ENCODE measurements around the gene OBI1. TPM values are rescaled to one million over a fixed set of nuclear protein-coding genes. Genes with fewer than 3 reads are reported as not detected.

OBI1 gene
- polyA plus RNA-seq, 3 donors, result 2.0 to 5.2 (median 3.5) TPM

DNA sequence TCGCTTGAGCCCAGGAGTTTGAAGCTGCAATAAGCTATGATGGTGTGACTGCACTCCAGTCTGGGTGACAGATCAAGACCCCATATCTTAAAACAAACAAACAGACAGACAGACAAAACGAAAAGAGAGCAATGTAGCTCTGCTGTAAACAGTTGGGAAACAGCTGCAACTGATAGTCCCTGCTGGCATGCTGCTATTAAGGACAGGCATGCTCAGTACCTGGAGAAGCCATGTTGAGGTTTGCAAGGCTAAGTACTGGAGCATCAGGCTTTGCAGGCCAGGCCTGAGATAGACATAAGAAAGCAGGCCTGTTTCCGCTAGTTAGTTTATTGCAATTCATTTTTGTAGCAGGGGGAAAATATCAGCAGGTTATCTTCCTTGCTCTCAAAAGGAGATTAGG lies 16.2 kb upstream of the OBI1 start:
- Mint-ChIP-seq H3K4me3 (no peak overlapping the region), H3K36me3 (no peaks in the 10 kb centered on the region), H3K4me1 (no peaks in the 10 kb centered on the region), H3K27me3 (ENCODE audit: low read depth in 3 of 3) (peaks cover 3 to 5% (median 4%) of the 10 kb centered on the region in 3 donors), H3K27ac (no peak overlapping the region), H3K9me3 (peaks cover 0 to 2% (median 0%) of the 10 kb centered on the region in 7 donors)
- 100% methylated on average over 1 of the region's 3 CpGs for WGBS (ENCODE audit: insufficient coverage)
- no peak for DNase-seq
- Histone ChIP-seq H3K9ac (ENCODE audit: insufficient read depth, low read length, poor library complexity, severe bottlenecking) (no peak overlapping the region), H3K27ac (ENCODE audit: low read depth in 1 of 2, low read length in 2 of 2) (no peak overlapping the region), H4K20me1 (ENCODE audit: insufficient read depth, low read length) (no peaks in the 10 kb centered on the region), H3K9me3 (replicated peaks in 1 of 2; ENCODE audit: control insufficient read depth in 1 of 2, insufficient read depth in 1 of 2, low read length in 2 of 2) (no peaks in the 10 kb centered on the region), H3K79me2 (ENCODE audit: insufficient read depth, low read length) (no peaks in the 10 kb centered on the region), H3K4me2 (replicated peaks; ENCODE audit: extremely low read depth, low read length, poor library complexity, severe bottlenecking) (no peak overlapping the region), H3K27me3 (ENCODE audit: control insufficient read depth in 2 of 2, insufficient read depth in 2 of 2, low read length in 2 of 2) (peaks cover 0 to 2% of the 10 kb centered on the region in 2 donors), H3K36me3 (replicated peaks in 1 of 2; ENCODE audit: control insufficient read depth in 1 of 2, insufficient read depth in 2 of 2, low read length in 2 of 2) (no peaks in the 10 kb centered on the region), H3K4me3 (replicated peaks in 1 of 3; ENCODE audit: low read depth in 2 of 3, low read length in 3 of 3) (no peak overlapping the region), H2AFZ (ENCODE audit: insufficient read depth, low read depth, low read length, poor library complexity, severe bottlenecking) (no peak overlapping the region), H3K4me1 (ENCODE audit: control insufficient read depth in 1 of 2, insufficient read depth in 2 of 2, low read length in 2 of 2) (no peaks in the 10 kb centered on the region)
- intact Hi-C loops (cut with micrococcal nuclease), result no loop called here
- TF ChIP-seq, protein P1, sequence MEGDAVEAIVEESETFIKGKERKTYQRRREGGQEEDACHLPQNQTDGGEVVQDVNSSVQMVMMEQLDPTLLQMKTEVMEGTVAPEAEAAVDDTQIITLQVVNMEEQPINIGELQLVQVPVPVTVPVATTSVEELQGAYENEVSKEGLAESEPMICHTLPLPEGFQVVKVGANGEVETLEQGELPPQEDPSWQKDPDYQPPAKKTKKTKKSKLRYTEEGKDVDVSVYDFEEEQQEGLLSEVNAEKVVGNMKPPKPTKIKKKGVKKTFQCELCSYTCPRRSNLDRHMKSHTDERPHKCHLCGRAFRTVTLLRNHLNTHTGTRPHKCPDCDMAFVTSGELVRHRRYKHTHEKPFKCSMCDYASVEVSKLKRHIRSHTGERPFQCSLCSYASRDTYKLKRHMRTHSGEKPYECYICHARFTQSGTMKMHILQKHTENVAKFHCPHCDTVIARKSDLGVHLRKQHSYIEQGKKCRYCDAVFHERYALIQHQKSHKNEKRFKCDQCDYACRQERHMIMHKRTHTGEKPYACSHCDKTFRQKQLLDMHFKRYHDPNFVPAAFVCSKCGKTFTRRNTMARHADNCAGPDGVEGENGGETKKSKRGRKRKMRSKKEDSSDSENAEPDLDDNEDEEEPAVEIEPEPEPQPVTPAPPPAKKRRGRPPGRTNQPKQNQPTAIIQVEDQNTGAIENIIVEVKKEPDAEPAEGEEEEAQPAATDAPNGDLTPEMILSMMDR (IDR thresholded peaks at IDR 0.05), result no peak

DNA sequence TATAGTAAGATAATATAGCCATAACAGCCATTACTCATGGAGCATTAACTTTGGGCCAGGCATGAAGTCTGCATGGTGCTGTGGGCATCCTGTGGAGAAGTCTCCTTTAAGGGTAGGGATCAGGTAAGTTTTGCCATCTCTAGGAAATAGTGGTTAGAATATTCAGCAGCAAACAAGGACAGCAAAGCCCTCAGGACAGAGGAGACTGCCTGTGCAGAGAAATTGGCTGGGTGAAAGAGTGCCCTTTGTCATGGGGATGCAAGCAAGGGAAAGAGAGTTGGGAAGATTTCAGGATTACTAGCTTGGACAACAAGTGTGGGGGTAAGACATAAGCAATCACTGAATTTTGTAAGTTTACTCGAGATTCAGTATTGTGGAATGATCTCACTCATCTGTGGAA lies 15.7 kb upstream of the OBI1 start:
- WGBS (ENCODE audit: insufficient coverage), result 82% methylated on average over 1 of the region's 1 CpG
- Mint-ChIP-seq H3K9me3 (no peaks in the 10 kb centered on the region), H3K27me3 (ENCODE audit: low read depth in 3 of 3) (peaks cover 3 to 5% (median 4%) of the 10 kb centered on the region in 3 donors), H3K27ac (no peak overlapping the region), H3K4me1 (no peaks in the 10 kb centered on the region), H3K4me3 (no peak overlapping the region), H3K36me3 (no peaks in the 10 kb centered on the region)
- Histone ChIP-seq H3K27ac (ENCODE audit: low read depth in 1 of 2, low read length in 2 of 2) (no peak overlapping the region), H3K36me3 (replicated peaks in 1 of 2; ENCODE audit: control insufficient read depth in 1 of 2, insufficient read depth in 2 of 2, low read length in 2 of 2) (no peaks in the 10 kb centered on the region), H3K9me3 (replicated peaks in 1 of 2; ENCODE audit: control insufficient read depth in 1 of 2, insufficient read depth in 1 of 2, low read length in 2 of 2) (no peaks in the 10 kb centered on the region), H3K4me2 (replicated peaks; ENCODE audit: extremely low read depth, low read length, poor library complexity, severe bottlenecking) (no peak overlapping the region), H3K9ac (ENCODE audit: insufficient read depth, low read length, poor library complexity, severe bottlenecking) (no peak overlapping the region), H3K27me3 (ENCODE audit: control insufficient read depth in 2 of 2, insufficient read depth in 2 of 2, low read length in 2 of 2) (peaks cover 0 to 2% of the 10 kb centered on the region in 2 donors), H2AFZ (ENCODE audit: insufficient read depth, low read depth, low read length, poor library complexity, severe bottlenecking) (no peak overlapping the region), H4K20me1 (ENCODE audit: insufficient read depth, low read length) (no peaks in the 10 kb centered on the region), H3K4me3 (replicated peaks in 1 of 3; ENCODE audit: low read depth in 2 of 3, low read length in 3 of 3) (no peak overlapping the region), H3K4me1 (ENCODE audit: control insufficient read depth in 1 of 2, insufficient read depth in 2 of 2, low read length in 2 of 2) (no peaks in the 10 kb centered on the region), H3K79me2 (ENCODE audit: insufficient read depth, low read length) (no peaks in the 10 kb centered on the region)
- DNase-seq, result no peak
- intact Hi-C loops (cut with micrococcal nuclease), result no loop called here
- TF ChIP-seq, protein P1 (IDR thresholded peaks at IDR 0.05), result no peak

Measured in CD14-positive monocyte (primary cell).